Right renal cortex interstitium (tissue), 3 donors: ENCODE measurements around the gene GNAT2. TPM values are rescaled to one million over a fixed set of nuclear protein-coding genes. Genes with fewer than 3 reads are reported as not detected.

Experiments used
- DNase-seq, 3 donors: peaks; one replicate each; pipeline ENCODE4 v3.0.0-alpha.2; 2013; ENCODE audit warnings: low read depth in 3 of 3, low spot score in 2 of 3
- polyA plus RNA-seq, 3 donors: library from polyadenylated mRNA; unstranded; fragments of 120-200 nt; gene quantifications; one replicate each; pipeline ENCODE4 v1.2.1, GENCODE V29; 2013; ENCODE audit not compliant: insufficient read length in 3 of 3

Gene GNAT2
- polyA plus RNA-seq, 3 donors: not detected

GRCh38 chr1:109615879-109616278 is 3.5 kb downstream of the GNAT2 start:
- DNase-seq: no peak

GRCh38 chr1:109613361-109614147 is 5.9 kb downstream of the GNAT2 start:
- DNase-seq: no peak

GRCh38 chr1:109611308-109611990 is 8.0 kb downstream of the GNAT2 start:
- no peak for DNase-seq

GRCh38 chr1:109610609-109611307 is 8.7 kb downstream of the GNAT2 start:
- no peak for DNase-seq

GRCh38 chr1:109609881-109610280 is 9.5 kb downstream of the GNAT2 start:
- DNase-seq: no peak

- no peak for DNase-seq
These were observed 14.0 kb downstream of the GNAT2 start for GRCh38 chr1:109605381-109605780.

- DNase-seq: no peak
These were observed 16.2 kb downstream of the GNAT2 start for GRCh38 chr1:109603229-109603628.

GRCh38 chr1:109598655-109599054 is 20.8 kb downstream of the GNAT2 start:
- DNase-seq: no peak

GRCh38 chr1:109598156-109598555 is 21.3 kb downstream of the GNAT2 start:
- no peak for DNase-seq

GRCh38 chr1:109595531-109595930 is 23.9 kb downstream of the GNAT2 start:
- DNase-seq: peak in 1 of 3 donors; percentile 29

GRCh38 chr1:109592916-109593315 is 26.5 kb downstream of the GNAT2 start:
- DNase-seq: no peak

GRCh38 chr1:109589679-109590078 is 29.7 kb downstream of the GNAT2 start:
- DNase-seq: no peak

- DNase-seq: no peak
These were observed 30.2 kb downstream of the GNAT2 start for GRCh38 chr1:109589177-109589576.

- no peak for DNase-seq
These were observed 33.4 kb downstream of the GNAT2 start for GRCh38 chr1:109586055-109586454.

- DNase-seq: no peak
These were observed 34.6 kb downstream of the GNAT2 start for GRCh38 chr1:109584766-109585165.

GRCh38 chr1:109582021-109582420 is 37.4 kb downstream of the GNAT2 start:
- no peak for DNase-seq

GRCh38 chr1:109579491-109579890 is 39.9 kb downstream of the GNAT2 start:
- no peak for DNase-seq

GRCh38 chr1:109578947-109579443 is 40.4 kb downstream of the GNAT2 start:
- DNase-seq: no peak

- no peak for DNase-seq
These were observed 45.6 kb downstream of the GNAT2 start for GRCh38 chr1:109573785-109574184.

GRCh38 chr1:109570414-109570813 is 49.0 kb downstream of the GNAT2 start:
- no peak for DNase-seq

- DNase-seq: no peak
These were observed 50.1 kb downstream of the GNAT2 start for GRCh38 chr1:109569323-109569722.
